Neuron (in vitro differentiated cells): ENCODE measurements around the gene LRTM2.

Source experiments
- H2AFZ ChIP-seq: one replicate; pipeline ENCODE4 v1.6.1; 2013; ENCODE audit warnings: low read depth, mild to moderate bottlenecking, inconsistent platforms, low read length, moderate library complexity
- H3K27me3 ChIP-seq: one replicate; pipeline ENCODE4 v1.6.1; 2013; ENCODE audit warnings: low read length; ENCODE audit not compliant: insufficient read depth
- H3K36me3 ChIP-seq: one replicate; pipeline ENCODE4 v1.6.1; 2013; ENCODE audit warnings: low read length; ENCODE audit not compliant: insufficient read depth
- H3K4me1 ChIP-seq: one replicate; pipeline ENCODE4 v1.6.1; 2013; ENCODE audit warnings: low read length; ENCODE audit not compliant: insufficient read depth
- H3K4me3 ChIP-seq: 2 replicates; pipeline ENCODE4 v1.5.1; 2013; ENCODE audit warnings: mild to moderate bottlenecking, low read length, moderate library complexity
- H3K9me3 ChIP-seq: one replicate; pipeline ENCODE4 v1.6.1; 2013; ENCODE audit warnings: low read length

The LRTM2 gene

DNA sequence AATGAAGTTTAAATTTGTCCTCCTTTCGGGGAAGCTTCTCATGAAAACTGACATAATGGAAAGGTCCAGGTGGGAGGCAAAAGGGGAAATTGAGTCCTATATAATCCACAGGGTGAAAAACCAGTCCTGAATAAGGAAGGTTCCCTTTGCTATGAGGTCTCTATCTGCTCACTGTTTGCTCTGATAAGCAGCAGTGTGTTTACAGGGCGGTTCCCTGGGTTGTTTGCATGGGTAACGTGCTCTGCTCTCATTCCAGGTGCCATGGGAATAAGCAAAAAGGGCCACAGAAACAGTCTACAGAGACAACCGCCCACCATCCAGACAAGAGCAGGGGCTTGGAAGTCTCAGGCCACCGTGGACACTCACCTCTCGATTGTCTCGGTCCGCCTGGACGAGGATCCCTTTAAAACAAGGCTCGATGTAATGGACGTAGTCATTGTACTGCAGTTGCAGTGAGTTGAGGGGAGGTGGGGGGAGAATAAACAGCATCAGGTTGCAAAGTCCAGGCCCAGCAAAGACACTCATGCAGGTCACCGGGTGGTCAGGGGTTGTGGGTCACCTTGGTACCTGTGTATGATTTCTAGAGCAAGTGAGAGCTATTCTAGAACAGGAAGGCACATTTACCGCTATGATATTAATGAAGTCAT is 65.4 kb downstream of the LRTM2 start:
- Histone ChIP-seq H3K4me3 (no peak overlapping the region), H2AFZ (no peak overlapping the region), H3K27me3 (peaks cover 5% of the 10 kb centered on the region), H3K9me3 (no peaks in the 10 kb centered on the region), H3K4me1 (no peaks in the 10 kb centered on the region), H3K36me3 (no peaks in the 10 kb centered on the region)
